GM21786 (cell line): ENCODE results near the gene CD8B2.
"Not testable (repeated sequence)": the region's sequence is repeated elsewhere in the genome, so short reads cannot be mapped to it uniquely, and the experiment has no call there.

Experiments used
- ATAC-seq: cut with Tn5 transposase; IDR thresholded peaks from one replicate; pipeline ENCODE4 v1.9.1; 2021; ENCODE audit not compliant: unreplicated experiment

CD8B2 gene

GRCh38 chr2:106547164-106547903, 60.2 kb downstream of the CD8B2 start:
- no peak for ATAC-seq

DNA sequence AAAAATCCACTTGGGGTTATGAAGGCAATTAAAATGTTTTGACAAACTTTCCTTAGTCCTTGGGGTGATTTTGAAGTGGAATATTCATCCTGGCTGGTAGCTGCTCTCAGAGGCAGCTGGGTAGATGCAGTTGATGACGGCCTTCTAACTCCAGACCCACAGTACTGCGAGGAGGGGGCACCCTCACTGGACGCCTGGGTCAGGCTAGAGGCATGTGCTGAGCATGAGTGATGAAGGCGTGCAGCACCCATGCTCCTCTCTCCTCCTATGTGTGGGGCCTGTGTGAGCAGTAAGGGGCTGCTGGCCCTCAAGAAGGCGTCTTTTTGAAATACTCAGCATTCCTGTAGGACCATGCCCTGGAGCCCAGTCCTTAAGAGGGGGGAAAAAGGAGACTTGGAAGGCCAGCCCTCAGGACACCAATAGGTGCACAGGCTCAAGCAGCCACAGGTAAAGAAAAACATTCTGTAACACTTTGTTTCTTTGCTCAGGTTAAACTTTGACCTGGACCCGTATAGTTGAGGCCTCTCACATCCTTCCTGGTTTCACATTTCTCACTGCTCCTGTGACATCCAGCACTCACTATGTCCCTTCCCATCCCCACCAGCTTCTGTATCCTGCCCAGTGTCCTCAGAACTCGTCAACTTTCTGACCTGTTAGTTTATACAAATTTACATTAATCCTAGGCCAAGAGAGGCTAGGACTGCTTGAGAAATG, 64.4 kb downstream of the CD8B2 start:
- ATAC-seq: no peak

DNA sequence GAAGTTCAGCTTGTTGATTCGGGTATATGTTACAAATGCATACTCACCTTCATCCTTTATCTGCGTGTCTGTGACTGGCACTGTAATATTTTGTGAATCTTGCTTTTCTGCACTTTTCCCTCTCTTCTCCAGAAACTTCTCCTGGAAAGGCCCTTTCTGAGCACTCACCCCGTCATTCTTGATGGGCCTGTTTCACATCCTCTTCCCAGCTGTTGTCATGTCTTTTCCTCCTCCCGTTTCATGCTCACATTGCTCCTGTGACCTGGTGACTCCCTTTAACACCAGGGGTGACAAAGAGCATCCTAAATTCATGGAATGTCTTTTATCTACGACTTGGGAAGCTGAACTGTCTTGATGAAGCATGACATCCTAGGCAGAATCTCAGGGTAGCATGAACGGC, 65.8 kb downstream of the CD8B2 start:
- no peak for ATAC-seq

DNA sequence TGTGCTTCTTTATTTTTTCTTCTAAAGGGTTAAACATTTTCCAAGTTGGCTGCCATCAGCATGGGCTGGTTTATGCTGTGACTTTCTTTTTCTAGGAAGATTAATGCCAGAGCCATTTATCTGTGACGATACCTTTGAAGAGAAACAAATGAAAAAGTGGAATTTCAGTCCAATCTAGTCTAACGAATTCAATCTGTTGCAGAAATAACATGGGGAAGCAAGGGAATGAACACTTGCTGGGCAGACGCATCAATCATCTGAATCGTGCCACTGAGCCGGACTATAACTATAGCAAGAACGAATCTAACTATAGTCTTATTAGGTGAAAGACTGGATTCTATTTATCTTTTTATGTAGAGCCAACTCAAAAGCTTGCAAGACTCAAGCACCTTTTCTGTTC, 66.2 kb downstream of the CD8B2 start:
- no peak for ATAC-seq

GRCh38 chr2:106554411-106554810, 67.2 kb downstream of the CD8B2 start:
- ATAC-seq: no peak

GRCh38 chr2:106555053-106555452, 67.9 kb downstream of the CD8B2 start:
- ATAC-seq: no peak

DNA sequence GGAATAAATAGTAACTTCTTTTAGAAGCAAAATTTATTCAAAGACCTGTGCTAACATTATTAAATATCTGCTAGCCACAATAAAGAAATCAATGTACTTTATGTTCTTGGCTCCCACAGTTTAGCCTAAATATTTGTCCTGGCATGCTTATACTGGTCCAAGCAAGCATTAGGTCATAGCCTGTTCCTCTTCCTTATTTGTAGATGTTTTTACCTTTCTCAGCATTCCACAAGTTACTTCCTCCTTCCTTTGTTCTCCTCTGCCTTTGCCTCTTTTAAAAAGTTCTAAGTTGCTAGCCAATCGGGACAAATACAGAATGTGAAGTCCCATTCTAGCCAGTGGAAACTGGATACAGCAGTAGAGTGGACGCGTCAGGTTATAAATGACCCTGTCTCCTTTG, 72.6 kb downstream of the CD8B2 start:
- ATAC-seq: not testable (repeated sequence)

DNA sequence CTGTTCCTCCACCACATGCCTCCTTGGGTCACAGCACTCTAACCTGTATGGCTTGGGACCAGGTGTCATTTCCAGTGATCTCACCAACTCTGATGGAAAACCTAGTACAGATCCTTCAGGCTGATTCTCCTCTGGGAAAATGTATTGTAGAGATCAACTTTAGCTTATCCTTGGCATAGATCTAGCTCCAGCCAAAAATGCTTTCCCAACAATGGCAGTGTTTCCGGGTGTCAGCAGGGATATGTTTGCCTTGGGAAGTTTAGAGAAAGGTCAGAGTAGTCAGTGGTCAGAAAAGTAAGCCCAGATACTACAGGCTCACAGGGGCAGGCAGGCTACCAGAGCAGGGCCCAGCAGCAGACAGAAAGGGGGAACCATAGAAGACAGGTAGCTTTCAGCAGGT, 73.6 kb downstream of the CD8B2 start:
- no peak for ATAC-seq

GRCh38 chr2:106561356-106561755, 74.2 kb downstream of the CD8B2 start:
- no peak for ATAC-seq

DNA sequence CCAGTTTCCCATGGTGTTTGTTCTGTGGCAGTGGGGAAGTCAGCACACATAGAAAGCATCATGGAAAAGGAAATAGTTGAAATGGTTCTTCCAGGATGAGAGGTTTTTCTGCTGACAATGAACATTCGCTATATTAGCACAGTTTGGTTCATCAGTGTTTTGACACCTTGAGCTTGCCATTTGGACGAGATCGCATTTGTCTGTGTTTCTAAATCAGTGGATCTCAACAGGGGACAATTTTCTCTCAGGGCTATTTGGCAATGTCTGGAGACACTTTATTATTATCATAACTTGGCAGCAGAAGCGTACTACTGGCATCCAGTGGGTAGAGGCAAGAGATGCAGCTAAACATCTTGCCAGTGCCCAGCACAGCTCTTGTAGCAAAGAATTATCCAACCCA, 74.6 kb downstream of the CD8B2 start:
- no peak for ATAC-seq

DNA sequence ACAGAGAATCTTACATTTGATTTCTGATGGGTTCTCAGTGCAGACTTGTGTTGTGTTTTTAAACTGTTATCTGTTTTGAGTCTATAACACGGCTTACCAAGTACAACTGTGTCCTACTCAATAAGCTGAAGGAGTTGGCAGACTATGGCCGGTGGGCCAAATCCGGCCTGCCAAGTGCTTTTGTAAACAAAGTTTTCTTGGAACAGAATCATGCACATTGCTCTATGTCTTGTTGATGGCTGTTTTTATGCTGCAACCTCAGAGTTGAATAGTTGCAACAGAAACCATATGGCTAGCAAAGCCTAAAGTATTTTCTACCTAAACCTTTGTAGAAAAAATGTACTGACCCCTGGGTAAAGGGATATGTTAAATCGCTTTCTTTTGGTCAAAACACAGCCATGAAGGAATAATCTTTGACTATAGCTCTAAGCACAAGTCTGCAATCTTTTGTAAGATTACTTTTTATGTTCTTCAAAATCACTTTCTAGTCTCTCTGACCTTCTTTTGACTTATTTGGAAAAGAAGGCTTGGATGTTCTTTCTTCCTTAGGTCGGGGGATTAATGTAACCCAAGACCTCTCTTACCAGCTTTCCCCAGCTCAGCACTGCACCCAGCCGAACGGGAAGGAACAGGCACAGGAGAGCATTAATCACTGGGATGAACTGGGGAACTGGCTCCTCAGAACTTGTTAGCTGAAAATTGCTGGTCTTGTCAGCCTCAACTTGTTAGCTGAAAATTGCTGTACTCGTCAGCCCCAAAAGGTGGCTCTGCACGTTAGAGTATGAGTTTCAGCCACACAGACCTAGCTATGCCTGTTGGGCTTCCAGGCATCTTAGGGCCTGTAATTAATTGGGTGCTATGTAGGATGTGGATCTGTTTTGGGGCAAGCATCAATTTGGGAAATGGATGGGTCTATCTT, 75.4 kb downstream of the CD8B2 start:
- ATAC-seq: no peak

DNA sequence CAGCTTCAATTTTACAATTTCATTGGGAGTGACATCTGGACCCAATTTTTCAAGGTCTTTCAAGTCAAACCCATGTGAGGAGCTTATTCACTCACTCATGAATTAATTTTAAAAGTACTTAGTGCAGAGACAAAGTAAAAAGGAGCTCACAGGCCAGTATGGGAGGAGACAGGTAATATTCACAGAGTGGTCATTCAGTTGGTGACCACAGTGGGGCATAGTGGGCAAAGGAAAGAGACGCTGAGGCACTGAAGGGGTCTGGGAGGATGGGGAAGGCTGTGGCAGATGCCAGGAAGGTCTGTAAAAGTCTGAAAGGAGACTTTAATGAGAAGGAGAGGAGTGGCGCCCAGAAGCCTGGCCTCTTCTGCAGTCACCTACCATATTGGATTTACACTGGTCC, 76.0 kb downstream of the CD8B2 start:
- ATAC-seq: no peak

GRCh38 chr2:106565599-106565998, 78.4 kb downstream of the CD8B2 start:
- no peak for ATAC-seq

DNA sequence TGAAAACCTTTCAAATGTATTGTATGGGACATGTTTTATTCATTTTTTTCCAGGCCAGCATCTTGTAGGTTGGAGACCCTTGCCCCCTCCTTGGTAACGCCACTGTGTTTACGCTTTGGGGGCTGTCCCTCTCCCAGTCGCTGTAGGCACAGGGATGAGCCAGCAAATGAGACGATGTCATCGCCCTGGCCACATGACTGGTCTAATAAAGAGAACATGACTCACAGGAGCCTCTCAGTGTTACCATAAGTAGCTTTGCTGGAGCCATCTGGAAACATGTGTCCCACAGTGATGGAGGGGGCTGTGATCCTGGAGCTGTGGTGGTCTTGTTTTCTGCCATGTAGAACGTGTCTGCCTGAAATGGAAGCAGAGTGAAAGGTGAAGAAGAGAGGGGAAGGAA, 78.9 kb downstream of the CD8B2 start:
- ATAC-seq: no peak

DNA sequence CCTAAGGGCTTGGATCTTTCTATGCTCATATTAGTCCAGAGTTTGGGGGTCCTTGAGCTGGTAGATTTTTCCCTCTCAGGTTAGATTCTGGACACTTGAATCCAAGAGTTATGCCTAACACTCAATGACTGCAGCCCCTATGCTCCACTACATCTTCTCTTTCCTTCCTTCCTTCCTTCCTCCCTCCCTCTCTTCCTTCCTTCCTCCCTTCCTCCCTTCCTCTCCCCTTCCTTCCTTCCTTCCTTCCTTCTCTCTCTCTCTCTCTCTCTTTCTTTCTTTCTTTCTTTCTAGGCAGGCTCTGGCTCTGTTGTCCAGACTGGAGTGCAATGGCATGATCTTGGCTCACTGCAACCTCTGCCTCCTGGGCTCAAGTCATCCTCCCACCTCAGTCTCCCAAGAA, 79.3 kb downstream of the CD8B2 start:
- ATAC-seq: not testable (repeated sequence)

- ATAC-seq: no peak
Measured at GRCh38 chr2:106570316-106570715, 83.2 kb downstream of the CD8B2 start.
